Measurements from ENCODE around the gene SLC5A7.

SLC5A7 gene

DNA sequence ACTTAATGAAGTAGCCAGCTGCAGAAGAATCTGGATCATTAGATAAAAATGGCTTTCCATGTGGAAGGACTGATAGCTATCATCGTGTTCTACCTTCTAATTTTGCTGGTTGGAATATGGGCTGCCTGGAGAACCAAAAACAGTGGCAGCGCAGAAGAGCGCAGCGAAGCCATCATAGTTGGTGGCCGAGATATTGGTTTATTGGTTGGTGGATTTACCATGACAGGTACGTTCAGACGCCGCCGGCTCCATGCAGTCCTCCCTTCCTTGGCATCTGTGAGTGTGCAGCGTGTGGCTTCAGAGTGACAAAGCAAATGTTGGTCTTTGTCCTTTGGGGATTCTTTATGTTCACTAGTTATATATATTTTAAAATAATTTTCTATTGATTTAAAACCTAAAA, 1.8 kb downstream of the SLC5A7 start:
- Histone ChIP-seq H3K4me3 (ENCODE audit: low read length in 2 of 2) (no peak overlapping the region), H3K14ac (ENCODE audit: low read length) (no peak overlapping the region), H2BK15ac (ENCODE audit: low read length) (no peak overlapping the region), H4K8ac (ENCODE audit: low read depth, low read length) (no peak overlapping the region), H3K4me1 (ENCODE audit: control insufficient read depth in 2 of 2, insufficient read depth in 1 of 2, low read depth in 1 of 2, low read length in 2 of 2) (no peaks in the 10 kb centered on the region), H4K91ac (ENCODE audit: low read depth, low read length, poor library complexity) (no peak overlapping the region), H3K4ac (ENCODE audit: low read length) (no peak overlapping the region), H2AK5ac (ENCODE audit: low read depth, low read length) (no peak overlapping the region), H3K27ac (replicated peaks; ENCODE audit: low read length) (no peak overlapping the region), H3K9me3 (replicated peaks in 1 of 2; ENCODE audit: control insufficient read depth in 2 of 2, insufficient read depth in 1 of 2, low read depth in 1 of 2, low read length in 2 of 2) (no peaks in the 10 kb centered on the region), H3K36me3 (replicated peaks in 1 of 2; ENCODE audit: control insufficient read depth in 2 of 2, insufficient read depth in 2 of 2, low read length in 2 of 2) (no peaks in the 10 kb centered on the region), H3K4me2 (ENCODE audit: insufficient read depth, low read length, poor library complexity, severe bottlenecking) (no peak overlapping the region), H2BK5ac (ENCODE audit: low read length) (no peak overlapping the region), H2AFZ (ENCODE audit: low read length) (no peak overlapping the region), H3K27me3 (ENCODE audit: control insufficient read depth in 3 of 3, insufficient read depth in 3 of 3, low read depth in 1 of 3, low read length in 3 of 3) (peaks cover 0 to 50% (median 20%) of the 10 kb centered on the region in 3 experiments), H2BK120ac (ENCODE audit: low read depth, low read length) (no peak overlapping the region), H2BK12ac (ENCODE audit: low read length) (no peak overlapping the region), H3K79me1 (ENCODE audit: low read depth, low read length) (no peaks in the 10 kb centered on the region), H3K18ac (ENCODE audit: low read length) (no peak overlapping the region), H3K23ac (ENCODE audit: low read depth, low read length, poor library complexity) (no peak overlapping the region), H3K9ac (ENCODE audit: low read depth, low read length, poor library complexity) (no peak overlapping the region)
- DNase-seq (ENCODE audit: low spot score), result no peak
- no CpG with 5 or more reads among the region's 10 CpGs for WGBS, 2 donors (ENCODE audit: extremely low coverage in 2 of 2, insufficient read length in 2 of 2, insufficient replicate concordance in 1 of 2)

GRCh38 chr2:107989445-107989844, 3.1 kb downstream of the SLC5A7 start:
- Histone ChIP-seq H3K23ac (ENCODE audit: low read depth, low read length, poor library complexity) (no peak overlapping the region), H3K9me3 (replicated peaks in 1 of 2; ENCODE audit: control insufficient read depth in 2 of 2, insufficient read depth in 1 of 2, low read depth in 1 of 2, low read length in 2 of 2) (no peaks in the 10 kb centered on the region), H3K18ac (ENCODE audit: low read length) (no peak overlapping the region), H3K4me2 (ENCODE audit: insufficient read depth, low read length, poor library complexity, severe bottlenecking) (no peak overlapping the region), H3K14ac (ENCODE audit: low read length) (no peak overlapping the region), H3K27ac (replicated peaks; ENCODE audit: low read length) (no peak overlapping the region), H3K9ac (ENCODE audit: low read depth, low read length, poor library complexity) (no peak overlapping the region), H4K91ac (ENCODE audit: low read depth, low read length, poor library complexity) (no peak overlapping the region), H3K4me3 (ENCODE audit: low read length in 2 of 2) (no peak overlapping the region), H3K4me1 (ENCODE audit: control insufficient read depth in 2 of 2, insufficient read depth in 1 of 2, low read depth in 1 of 2, low read length in 2 of 2) (no peaks in the 10 kb centered on the region), H2BK12ac (ENCODE audit: low read length) (no peak overlapping the region), H3K79me1 (ENCODE audit: low read depth, low read length) (no peaks in the 10 kb centered on the region), H3K36me3 (replicated peaks in 1 of 2; ENCODE audit: control insufficient read depth in 2 of 2, insufficient read depth in 2 of 2, low read length in 2 of 2) (no peaks in the 10 kb centered on the region), H2AK5ac (ENCODE audit: low read depth, low read length) (no peak overlapping the region), H2BK15ac (ENCODE audit: low read length) (no peak overlapping the region), H2BK120ac (ENCODE audit: low read depth, low read length) (no peak overlapping the region), H3K27me3 (ENCODE audit: control insufficient read depth in 3 of 3, insufficient read depth in 3 of 3, low read depth in 1 of 3, low read length in 3 of 3) (peaks cover 0 to 48% (median 20%) of the 10 kb centered on the region in 3 experiments), H3K4ac (ENCODE audit: low read length) (no peak overlapping the region), H2AFZ (ENCODE audit: low read length) (no peak overlapping the region), H4K8ac (ENCODE audit: low read depth, low read length) (no peak overlapping the region), H2BK5ac (ENCODE audit: low read length) (no peak overlapping the region)
- WGBS, 2 donors (ENCODE audit: extremely low coverage in 2 of 2, insufficient read length in 2 of 2, insufficient replicate concordance in 1 of 2), result no CpG with 5 or more reads among the region's 6 CpGs
- DNase-seq (ENCODE audit: low spot score), result no peak

GRCh38 chr2:107990718-107991117, 4.4 kb downstream of the SLC5A7 start:
- Histone ChIP-seq H4K91ac (ENCODE audit: low read depth, low read length, poor library complexity) (no peak overlapping the region), H3K9ac (ENCODE audit: low read depth, low read length, poor library complexity) (no peak overlapping the region), H2BK120ac (ENCODE audit: low read depth, low read length) (no peak overlapping the region), H3K14ac (ENCODE audit: low read length) (no peak overlapping the region), H3K18ac (ENCODE audit: low read length) (no peak overlapping the region), H2AK5ac (ENCODE audit: low read depth, low read length) (no peak overlapping the region), H2BK15ac (ENCODE audit: low read length) (no peak overlapping the region), H3K27me3 (ENCODE audit: control insufficient read depth in 3 of 3, insufficient read depth in 3 of 3, low read depth in 1 of 3, low read length in 3 of 3) (peaks cover 0 to 35% (median 20%) of the 10 kb centered on the region in 3 experiments), H3K4me2 (ENCODE audit: insufficient read depth, low read length, poor library complexity, severe bottlenecking) (no peak overlapping the region), H3K4me3 (ENCODE audit: low read length in 2 of 2) (no peak overlapping the region), H3K23ac (ENCODE audit: low read depth, low read length, poor library complexity) (no peak overlapping the region), H3K79me1 (ENCODE audit: low read depth, low read length) (no peaks in the 10 kb centered on the region), H2BK12ac (ENCODE audit: low read length) (no peak overlapping the region), H3K9me3 (replicated peaks in 1 of 2; ENCODE audit: control insufficient read depth in 2 of 2, insufficient read depth in 1 of 2, low read depth in 1 of 2, low read length in 2 of 2) (no peaks in the 10 kb centered on the region), H3K27ac (replicated peaks; ENCODE audit: low read length) (no peak overlapping the region), H4K8ac (ENCODE audit: low read depth, low read length) (no peak overlapping the region), H3K36me3 (replicated peaks in 1 of 2; ENCODE audit: control insufficient read depth in 2 of 2, insufficient read depth in 2 of 2, low read length in 2 of 2) (no peaks in the 10 kb centered on the region), H2BK5ac (ENCODE audit: low read length) (no peak overlapping the region), H2AFZ (ENCODE audit: low read length) (no peak overlapping the region), H3K4ac (ENCODE audit: low read length) (no peak overlapping the region), H3K4me1 (ENCODE audit: control insufficient read depth in 2 of 2, insufficient read depth in 1 of 2, low read depth in 1 of 2, low read length in 2 of 2) (no peaks in the 10 kb centered on the region)
- no peak for DNase-seq (ENCODE audit: low spot score)

DNA sequence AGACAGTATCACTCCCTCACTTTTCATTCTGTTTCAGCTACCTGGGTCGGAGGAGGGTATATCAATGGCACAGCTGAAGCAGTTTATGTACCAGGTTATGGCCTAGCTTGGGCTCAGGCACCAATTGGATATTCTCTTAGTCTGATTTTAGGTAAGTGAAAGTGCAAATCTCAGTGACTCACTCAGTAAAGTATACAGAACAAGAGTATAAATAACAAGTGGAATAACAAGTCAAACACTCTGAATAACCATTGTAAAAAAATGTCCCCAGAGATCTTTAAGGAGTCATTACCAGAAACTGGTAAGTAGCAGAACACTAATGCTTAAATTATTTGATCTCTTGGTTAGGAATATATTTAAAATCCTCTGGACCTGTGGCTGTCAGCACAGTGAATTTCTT, 5.7 kb downstream of the SLC5A7 start:
- no peak overlapping the region for H3K27ac ChIP-seq (replicated peaks; ENCODE audit: low read length)
- H3K9ac ChIP-seq (ENCODE audit: low read depth, low read length, poor library complexity), result no peak overlapping the region
- no peaks in the 10 kb centered on the region for H3K9me3 ChIP-seq (replicated peaks in 1 of 2; ENCODE audit: control insufficient read depth in 2 of 2, insufficient read depth in 1 of 2, low read depth in 1 of 2, low read length in 2 of 2)
- no CpG with 5 or more reads among the region's 1 CpG for WGBS, 2 donors (ENCODE audit: extremely low coverage in 2 of 2, insufficient read length in 2 of 2, insufficient replicate concordance in 1 of 2)
- H3K79me1 ChIP-seq (ENCODE audit: low read depth, low read length), result no peaks in the 10 kb centered on the region
- no peak overlapping the region for H3K4me3 ChIP-seq (ENCODE audit: low read length in 2 of 2)
- H3K4me1 ChIP-seq (ENCODE audit: control insufficient read depth in 2 of 2, insufficient read depth in 1 of 2, low read depth in 1 of 2, low read length in 2 of 2), result no peaks in the 10 kb centered on the region
- peaks cover 0 to 21% (median 6%) of the 10 kb centered on the region in 3 experiments for H3K27me3 ChIP-seq (ENCODE audit: control insufficient read depth in 3 of 3, insufficient read depth in 3 of 3, low read depth in 1 of 3, low read length in 3 of 3)
- H3K14ac ChIP-seq (ENCODE audit: low read length), result no peak overlapping the region
- H3K18ac ChIP-seq (ENCODE audit: low read length), result no peak overlapping the region
- no peak overlapping the region for H2AFZ ChIP-seq (ENCODE audit: low read length)
- H2BK5ac ChIP-seq (ENCODE audit: low read length), result no peak overlapping the region
- no peak overlapping the region for H2BK15ac ChIP-seq (ENCODE audit: low read length)
- no peak overlapping the region for H2AK5ac ChIP-seq (ENCODE audit: low read depth, low read length)
- no peak for DNase-seq (ENCODE audit: low spot score)
- H4K8ac ChIP-seq (ENCODE audit: low read depth, low read length), result no peak overlapping the region
- H3K36me3 ChIP-seq (replicated peaks in 1 of 2; ENCODE audit: control insufficient read depth in 2 of 2, insufficient read depth in 2 of 2, low read length in 2 of 2), result no peaks in the 10 kb centered on the region
- H3K23ac ChIP-seq (ENCODE audit: low read depth, low read length, poor library complexity), result no peak overlapping the region
- no peak overlapping the region for H4K91ac ChIP-seq (ENCODE audit: low read depth, low read length, poor library complexity)
- H3K4ac ChIP-seq (ENCODE audit: low read length), result no peak overlapping the region
- no peak overlapping the region for H2BK120ac ChIP-seq (ENCODE audit: low read depth, low read length)
- H2BK12ac ChIP-seq (ENCODE audit: low read length), result no peak overlapping the region
- H3K4me2 ChIP-seq (ENCODE audit: insufficient read depth, low read length, poor library complexity, severe bottlenecking), result no peak overlapping the region
